SK-N-SH (cell line): ENCODE data around the gene B3GNT7. TPM values are rescaled to one million over a fixed set of nuclear protein-coding genes. Genes with fewer than 3 reads are reported as not detected.

Source experiments
- CTCF ChIA-PET: fragments of 300-600, 350-600 bp; formaldehyde crosslinking; extraction: SDS; loops from one replicate; lab custom pipeline; 2021; lab: Yijun Ruan, JAX
- POLR2A ChIA-PET: fragments of 350-600 bp; sonication (Branson Sonifier 250); formaldehyde crosslinking; extraction: SDS; loops from one replicate; lab custom pipeline; 2020; ENCODE audit warnings: antibody characterized with exemption, inconsistent platforms; lab: Yijun Ruan, JAX
- DNase-seq: peaks from one replicate; pipeline ENCODE4 v3.0.0; 2012
- H2AFZ ChIP-seq: fragments of 200-600 bp; sonication (generic); 2 replicates; pipeline ENCODE4 v1.8.1; 2016; ENCODE audit warnings: antibody characterized with exemption, mild to moderate bottlenecking, low read depth
- H3F3A ChIP-seq: fragments of 200-600 bp; sonication (generic); replicated peaks from 2 replicates; pipeline ENCODE3; 2016; ENCODE audit warnings: antibody characterized with exemption, mild to moderate bottlenecking; ENCODE audit not compliant: insufficient read depth
- H3K27ac ChIP-seq, 2 experiments: fragments of 200-500 bp in 1 of 2; fragments of 200-600 bp in 1 of 2; sonication (Bioruptor generic) in 1 of 2; sonication (generic), shearing (Covaris generic) in 1 of 2; 2 replicates each; pipeline versions ENCODE4 v1.5.1 to v1.6.1; 2014 to 2016; ENCODE audit warnings: low read depth in 2 of 2, inconsistent platforms in 1 of 2, low read length in 1 of 2, mild to moderate bottlenecking in 1 of 2, mixed read lengths in 1 of 2
- H3K27me3 ChIP-seq: fragments of 200-600 bp; sonication (generic), shearing (Covaris generic); 2 replicates; pipeline ENCODE4 v1.6.1; 2016; ENCODE audit warnings: mixed run types; ENCODE audit not compliant: insufficient read depth
- H3K36me3 ChIP-seq, 2 experiments: fragments of 200-500 bp in 1 of 2; fragments of 200-600 bp in 1 of 2; sonication (Bioruptor generic) in 1 of 2; sonication (generic) in 1 of 2; replicated peaks in 1 of 2; 2 replicates each; pipeline versions ENCODE3 to v1.5.1; 2014 to 2016; ENCODE audit warnings: low read length in 1 of 2, mild to moderate bottlenecking in 1 of 2; ENCODE audit not compliant: insufficient read depth in 2 of 2, control insufficient read depth in 1 of 2
- H3K4me1 ChIP-seq, 2 experiments: fragments of 200-500 bp in 1 of 2; fragments of 200-600 bp in 1 of 2; sonication (Bioruptor generic) in 1 of 2; sonication (generic), shearing (Covaris generic) in 1 of 2; 2 replicates each; pipeline versions ENCODE4 v1.5.1 to v1.6.1; 2014 to 2016; ENCODE audit warnings: low read depth in 1 of 2, low read length in 1 of 2, mixed run types in 1 of 2; ENCODE audit not compliant: insufficient read depth in 2 of 2, control insufficient read depth in 1 of 2
- H3K4me2 ChIP-seq: fragments of 200-600 bp; sonication (generic), shearing (Covaris generic); 2 replicates; pipeline ENCODE4 v1.6.1; 2017; ENCODE audit warnings: mixed run types
- H3K4me3 ChIP-seq, 2 experiments: fragments of 200-500 bp in 1 of 2; fragments of 200-600 bp in 1 of 2; sonication (Bioruptor generic) in 1 of 2; sonication (generic), shearing (Covaris generic) in 1 of 2; 2 replicates each; pipeline versions ENCODE4 v1.5.1 to v1.8.1; 2014 to 2016; ENCODE audit warnings: low read depth in 2 of 2, inconsistent platforms in 1 of 2, low read length in 1 of 2, mild to moderate bottlenecking in 1 of 2, mixed read lengths in 1 of 2, moderate library complexity in 1 of 2
- H3K79me2 ChIP-seq: fragments of 200-600 bp; sonication (generic); 2 replicates; pipeline ENCODE4 v1.8.1; 2017; ENCODE audit warnings: mild to moderate bottlenecking; ENCODE audit not compliant: insufficient read depth
- H3K9ac ChIP-seq: fragments of 200-600 bp; sonication (generic); 2 replicates; pipeline ENCODE4 v1.6.1; 2017; ENCODE audit warnings: mixed run types
- H3K9me2 ChIP-seq: fragments of 200-600 bp; sonication (generic); 2 replicates; pipeline ENCODE4 v1.6.1; 2017; ENCODE audit warnings: mixed run types
- H3K9me3 ChIP-seq: fragments of 200-600 bp; sonication (generic); 2 replicates; pipeline ENCODE4 v1.6.1; 2017; ENCODE audit warnings: mixed run types, mild to moderate bottlenecking, moderate library complexity
- H4K20me1 ChIP-seq: fragments of 200-600 bp; sonication (generic); 2 replicates; pipeline ENCODE4 v1.6.1; 2017; ENCODE audit warnings: mild to moderate bottlenecking, mixed run types; ENCODE audit not compliant: insufficient read depth
- ELF1 ChIP-seq: IDR thresholded peaks from 2 replicates; pipeline ENCODE4 v1.4.0; 2012
- EP300 ChIP-seq, 2 experiments: IDR thresholded peaks; 2 replicates each; pipeline versions ENCODE4 v1.4.0 to v1.6.1; 2012; ENCODE audit warnings: borderline replicate concordance in 1 of 2, low read depth in 1 of 2, low read length in 1 of 2
- GATA2 ChIP-seq: sonication (generic); formaldehyde crosslinking; IDR thresholded peaks from 2 replicates; pipeline ENCODE4 v1.5.0; 2020; ENCODE audit warnings: mild to moderate bottlenecking, missing genetic modification reagents
- MEF2A ChIP-seq: IDR thresholded peaks from 2 replicates; pipeline ENCODE4 v1.4.0; 2012; ENCODE audit warnings: low read depth, borderline replicate concordance
- NFIC ChIP-seq: IDR thresholded peaks from 2 replicates; pipeline ENCODE4 v1.4.0; 2012; ENCODE audit warnings: borderline replicate concordance
- NRF1 ChIP-seq: IDR thresholded peaks from 2 replicates; pipeline ENCODE4 v1.6.1; 2012; ENCODE audit warnings: low read depth, mild to moderate bottlenecking, low read length
- RAD21 ChIP-seq: IDR thresholded peaks from 2 replicates; pipeline ENCODE4 v1.6.1; 2012; ENCODE audit warnings: mild to moderate bottlenecking, low read length
- REST ChIP-seq: IDR thresholded peaks from 2 replicates; pipeline ENCODE4 v1.6.1; 2012; ENCODE audit warnings: mild to moderate bottlenecking, low read depth, low read length, moderate library complexity
- RXRA ChIP-seq: IDR thresholded peaks from 2 replicates; pipeline ENCODE4 v1.4.0; 2012; ENCODE audit warnings: low read depth, mild to moderate bottlenecking, borderline replicate concordance
- SIN3A ChIP-seq: IDR thresholded peaks from 2 replicates; pipeline ENCODE4 v1.6.1; 2012; ENCODE audit warnings: low read depth, mild to moderate bottlenecking, low read length, moderate library complexity, borderline replicate concordance
- YY1 ChIP-seq: IDR thresholded peaks from 2 replicates; pipeline ENCODE4 v1.4.0; 2012; ENCODE audit warnings: low read depth, mild to moderate bottlenecking
- ZBTB33 ChIP-seq: IDR thresholded peaks from 2 replicates; pipeline ENCODE4 v1.4.0; 2012; ENCODE audit warnings: low read depth, borderline replicate concordance
- WGBS: methylation state at CpG from one replicate; pipeline ENCODE4 v1.1.6; 2017; ENCODE audit warnings: low lambda C conversion rate; 5-methylcytosine and 5-hydroxymethylcytosine counted together
- polyA plus RNA-seq, 3 experiments: library from polyadenylated mRNA; depleted of rRNA; stranded (reverse); fragments of >200 nt; gene quantifications; 2 replicates each; pipeline ENCODE4 v1.2.3, GENCODE V29; 2012
- TF ChIP-seq, protein P1 (sequence below): fragments of 150-350 bp; IDR thresholded peaks from 2 replicates; pipeline ENCODE4 v1.6.1; 2016; ENCODE audit warnings: mild to moderate bottlenecking, low read depth, low read length

Gene B3GNT7
- polyA plus RNA-seq, 1 of the 3 experiments (the other 2 are of a cell fraction) = 0.12 TPM

- H3K36me3 ChIP-seq = no peaks in the 10 kb centered on the region
- H3K27me3 ChIP-seq = no peaks in the 10 kb centered on the region
- no peak overlapping the region for H2AFZ ChIP-seq
- no peaks in the 10 kb centered on the region for H3K9me3 ChIP-seq
- H3K4me1 ChIP-seq = peaks cover 5 to 10% of the 10 kb centered on the region in 2 experiments; a peak in 2 of 4 replicates
- no peaks in the 10 kb centered on the region for H3K9me2 ChIP-seq
- no peak overlapping the region for H3K4me2 ChIP-seq
- WGBS = 95% methylated on average over 5 of the region's 5 CpGs
- no peak overlapping the region for H3K9ac ChIP-seq
- no peak overlapping the region for H3K27ac ChIP-seq
- no peak overlapping the region for H3K4me3 ChIP-seq
- H4K20me1 ChIP-seq = no peaks in the 10 kb centered on the region
- CTCF ChIA-PET = interaction anchor here (0.9 to 17.2 kb wide), 6 partner anchors 11 to 181 kb away, joined by 3 to 302 read pairs (median 34); no protein-coding TSS in a partner anchor
- H3K79me2 ChIP-seq = no peaks in the 10 kb centered on the region
- TF ChIP-seq MEF2A (no peak), RAD21 (no peak), SIN3A (no peak), NRF1 (no peak), EP300 (IDR thresholded peaks at IDR 0.05; ENCODE audit: borderline replicate concordance in 1 of 2, low read depth in 1 of 2, low read length in 1 of 2) (no peak), ELF1 (no peak), NFIC (no peak), YY1 (no peak), ZBTB33 (no peak), GATA2 (no peak), RXRA (no peak), REST (no peak)
- TF ChIP-seq, protein P1, sequence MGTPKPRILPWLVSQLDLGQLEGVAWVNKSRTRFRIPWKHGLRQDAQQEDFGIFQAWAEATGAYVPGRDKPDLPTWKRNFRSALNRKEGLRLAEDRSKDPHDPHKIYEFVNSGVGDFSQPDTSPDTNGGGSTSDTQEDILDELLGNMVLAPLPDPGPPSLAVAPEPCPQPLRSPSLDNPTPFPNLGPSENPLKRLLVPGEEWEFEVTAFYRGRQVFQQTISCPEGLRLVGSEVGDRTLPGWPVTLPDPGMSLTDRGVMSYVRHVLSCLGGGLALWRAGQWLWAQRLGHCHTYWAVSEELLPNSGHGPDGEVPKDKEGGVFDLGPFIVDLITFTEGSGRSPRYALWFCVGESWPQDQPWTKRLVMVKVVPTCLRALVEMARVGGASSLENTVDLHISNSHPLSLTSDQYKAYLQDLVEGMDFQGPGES = no peak
- H3F3A ChIP-seq = peaks cover 7% of the 10 kb centered on the region
- no peak for DNase-seq
- POLR2A ChIA-PET = no interaction called here
These were observed 14.3 kb downstream of the B3GNT7 start for GRCh38 chr2:231409776-231410175.
